ENCODE measurements around the gene EFCAB10. TPM values are rescaled to one million over a fixed set of nuclear protein-coding genes. Genes with fewer than 3 reads are reported as not detected.
A peak's percentile ranks its signal among the peaks of the same experiment; 100 is the strongest.

Gene EFCAB10
- total and polyA plus RNA-seq, 2 of the 13 experiments (the other 11 are each of a cell fraction or from before 2014, with no cell fraction given): 0.40 TPM; not detected in 1

DNA sequence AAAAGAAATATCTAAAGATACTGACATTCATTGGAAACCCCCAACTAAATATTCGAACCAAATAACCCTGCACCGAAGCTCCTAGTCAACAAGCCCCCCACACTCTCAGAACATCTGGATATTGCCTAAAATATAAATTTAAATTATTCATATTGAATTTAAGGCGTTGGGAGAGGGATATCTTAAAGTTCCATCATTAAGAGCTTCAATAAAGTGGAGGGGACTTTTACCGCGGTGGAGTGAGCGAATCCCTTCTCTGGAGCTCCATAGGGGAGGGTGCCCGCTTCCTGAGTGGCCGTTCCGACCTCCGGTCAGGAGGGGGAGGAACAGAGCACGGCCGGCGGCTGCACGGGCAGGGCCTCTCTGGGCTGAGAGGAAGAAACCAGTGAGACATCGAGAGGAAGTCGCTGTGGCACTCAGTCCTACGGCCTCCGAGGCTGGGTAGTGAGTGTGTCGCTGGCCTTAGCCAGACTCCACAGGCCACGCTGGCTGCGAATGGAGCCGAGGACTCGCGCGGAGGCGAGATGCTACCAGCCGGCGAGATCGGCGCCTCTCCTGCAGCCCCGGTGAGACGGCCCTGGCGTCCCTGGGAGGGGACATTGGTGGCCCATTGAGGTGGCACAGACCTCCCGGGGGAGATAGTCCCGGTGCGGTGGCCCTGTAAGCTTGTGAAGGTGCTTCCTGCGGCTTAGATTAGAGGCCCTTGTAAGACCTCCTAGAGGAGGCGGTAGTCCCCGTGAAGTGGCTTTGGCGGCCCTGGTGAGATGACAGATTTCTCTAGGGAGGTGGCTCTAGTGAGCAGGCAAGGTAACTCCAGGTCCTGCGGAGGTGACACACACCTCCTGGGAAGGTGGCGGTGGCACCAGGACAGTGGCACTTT, 49.3 kb downstream of the EFCAB10 start, which contains the start of gene RINT1 (continued):
- TF ChIP-seq, protein P1, sequence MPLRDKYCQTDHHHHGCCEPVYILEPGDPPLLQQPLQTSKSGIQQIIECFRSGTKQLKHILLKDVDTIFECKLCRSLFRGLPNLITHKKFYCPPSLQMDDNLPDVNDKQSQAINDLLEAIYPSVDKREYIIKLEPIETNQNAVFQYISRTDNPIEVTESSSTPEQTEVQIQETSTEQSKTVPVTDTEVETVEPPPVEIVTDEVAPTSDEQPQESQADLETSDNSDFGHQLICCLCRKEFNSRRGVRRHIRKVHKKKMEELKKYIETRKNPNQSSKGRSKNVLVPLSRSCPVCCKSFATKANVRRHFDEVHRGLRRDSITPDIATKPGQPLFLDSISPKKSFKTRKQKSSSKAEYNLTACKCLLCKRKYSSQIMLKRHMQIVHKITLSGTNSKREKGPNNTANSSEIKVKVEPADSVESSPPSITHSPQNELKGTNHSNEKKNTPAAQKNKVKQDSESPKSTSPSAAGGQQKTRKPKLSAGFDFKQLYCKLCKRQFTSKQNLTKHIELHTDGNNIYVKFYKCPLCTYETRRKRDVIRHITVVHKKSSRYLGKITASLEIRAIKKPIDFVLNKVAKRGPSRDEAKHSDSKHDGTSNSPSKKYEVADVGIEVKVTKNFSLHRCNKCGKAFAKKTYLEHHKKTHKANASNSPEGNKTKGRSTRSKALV (CRISPR knock-in tag; IDR thresholded peaks at IDR 0.05): 0 out of 2 replicates have a peak, but pooled peaks have one; percentile 37
- TF ChIP-seq SNAI1 (CRISPR knock-in tag; IDR thresholded peaks at IDR 0.05; ENCODE audit: borderline replicate concordance): 0 out of 2 replicates have a peak, but pooled peaks have one; percentile 64
- peak in 1 of 2 experiments; percentile 90; a peak in 2 of 4 replicates for TF ChIP-seq KLF16 (CRISPR knock-in tag; IDR thresholded peaks at IDR 0.05)
- TF ChIP-seq, protein P2, sequence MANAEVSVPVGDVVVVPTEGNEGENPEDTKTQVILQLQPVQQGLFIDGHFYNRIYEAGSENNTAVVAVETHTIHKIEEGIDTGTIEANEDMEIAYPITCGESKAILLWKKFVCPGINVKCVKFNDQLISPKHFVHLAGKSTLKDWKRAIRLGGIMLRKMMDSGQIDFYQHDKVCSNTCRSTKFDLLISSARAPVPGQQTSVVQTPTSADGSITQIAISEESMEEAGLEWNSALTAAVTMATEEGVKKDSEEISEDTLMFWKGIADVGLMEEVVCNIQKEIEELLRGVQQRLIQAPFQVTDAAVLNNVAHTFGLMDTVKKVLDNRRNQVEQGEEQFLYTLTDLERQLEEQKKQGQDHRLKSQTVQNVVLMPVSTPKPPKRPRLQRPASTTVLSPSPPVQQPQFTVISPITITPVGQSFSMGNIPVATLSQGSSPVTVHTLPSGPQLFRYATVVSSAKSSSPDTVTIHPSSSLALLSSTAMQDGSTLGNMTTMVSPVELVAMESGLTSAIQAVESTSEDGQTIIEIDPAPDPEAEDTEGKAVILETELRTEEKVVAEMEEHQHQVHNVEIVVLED (CRISPR knock-in tag; IDR thresholded peaks at IDR 0.05; ENCODE audit: borderline replicate concordance): peak; percentile 61
- no peak for TF ChIP-seq SUZ12 (IDR thresholded peaks at IDR 0.05; ENCODE audit: low read depth, low read length)
- no peak for TF ChIP-seq IKZF1 (IDR thresholded peaks at IDR 0.05)
- 0 out of 2 replicates have a peak, but pooled peaks have one; percentile 58 for TF ChIP-seq ZNF782 (CRISPR knock-in tag; IDR thresholded peaks at IDR 0.05; ENCODE audit: borderline replicate concordance)
- TF ChIP-seq HNRNPH1 (optimal IDR thresholded peaks at IDR 0.05; ENCODE audit: low read depth, low read length): no peak
- TF ChIP-seq CBX2 (IDR thresholded peaks at IDR 0.05; ENCODE audit: low read depth, low read length): no peak
- TF ChIP-seq CBX2 (CRISPR knock-in tag; IDR thresholded peaks at IDR 0.05; ENCODE audit: low read depth): no peak
- TF ChIP-seq ARHGAP35 (CRISPR knock-in tag; IDR thresholded peaks at IDR 0.05; ENCODE audit: borderline replicate concordance): peak; percentile 69; the same call in 1 of the 2 replicates
- TF ChIP-seq TAF15 (IDR thresholded peaks at IDR 0.05; ENCODE audit: low read depth, low read length, poor library complexity, severe bottlenecking): no peak
- TF ChIP-seq XBP1 (CRISPR knock-in tag; IDR thresholded peaks at IDR 0.05): no peak
- TF ChIP-seq, protein P3, sequence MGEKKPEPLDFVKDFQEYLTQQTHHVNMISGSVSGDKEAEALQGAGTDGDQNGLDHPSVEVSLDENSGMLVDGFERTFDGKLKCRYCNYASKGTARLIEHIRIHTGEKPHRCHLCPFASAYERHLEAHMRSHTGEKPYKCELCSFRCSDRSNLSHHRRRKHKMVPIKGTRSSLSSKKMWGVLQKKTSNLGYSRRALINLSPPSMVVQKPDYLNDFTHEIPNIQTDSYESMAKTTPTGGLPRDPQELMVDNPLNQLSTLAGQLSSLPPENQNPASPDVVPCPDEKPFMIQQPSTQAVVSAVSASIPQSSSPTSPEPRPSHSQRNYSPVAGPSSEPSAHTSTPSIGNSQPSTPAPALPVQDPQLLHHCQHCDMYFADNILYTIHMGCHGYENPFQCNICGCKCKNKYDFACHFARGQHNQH (CRISPR knock-in tag; IDR thresholded peaks at IDR 0.05): peak; percentile 88
- TF ChIP-seq MAFK (conservative IDR thresholded peaks at IDR 0.05 in 1 of 2, IDR thresholded peaks at IDR 0.05 in 1 of 2; ENCODE audit: low read length in 2 of 2): no peak
- TF ChIP-seq, protein P4, sequence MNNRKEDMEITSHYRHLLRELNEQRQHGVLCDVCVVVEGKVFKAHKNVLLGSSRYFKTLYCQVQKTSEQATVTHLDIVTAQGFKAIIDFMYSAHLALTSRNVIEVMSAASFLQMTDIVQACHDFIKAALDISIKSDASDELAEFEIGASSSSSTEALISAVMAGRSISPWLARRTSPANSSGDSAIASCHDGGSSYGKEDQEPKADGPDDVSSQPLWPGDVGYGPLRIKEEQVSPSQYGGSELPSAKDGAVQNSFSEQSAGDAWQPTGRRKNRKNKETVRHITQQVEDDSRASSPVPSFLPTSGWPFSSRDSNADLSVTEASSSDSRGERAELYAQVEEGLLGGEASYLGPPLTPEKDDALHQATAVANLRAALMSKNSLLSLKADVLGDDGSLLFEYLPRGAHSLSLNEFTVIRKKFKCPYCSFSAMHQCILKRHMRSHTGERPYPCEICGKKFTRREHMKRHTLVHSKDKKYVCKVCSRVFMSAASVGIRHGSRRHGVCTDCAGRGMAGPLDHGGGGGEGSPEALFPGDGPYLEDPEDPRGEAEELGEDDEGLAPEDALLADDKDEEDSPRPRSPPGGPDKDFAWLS (CRISPR knock-in tag; IDR thresholded peaks at IDR 0.05; ENCODE audit: borderline replicate concordance): no peak
- TF ChIP-seq HDAC1 (CRISPR knock-in tag; IDR thresholded peaks at IDR 0.05): peak; percentile 88
- TF ChIP-seq CBX5 (CRISPR knock-in tag; IDR thresholded peaks at IDR 0.05; ENCODE audit: borderline replicate concordance): peak; percentile 87
- TF ChIP-seq PHF21A (CRISPR knock-in tag; IDR thresholded peaks at IDR 0.05): peak; percentile 66; the same call in 1 of the 2 replicates
- peak; percentile 96; the same call in 1 of the 2 replicates for TF ChIP-seq ZNF430 (CRISPR knock-in tag; IDR thresholded peaks at IDR 0.05)
- no peak for TF ChIP-seq FOXM1 (CRISPR knock-in tag; IDR thresholded peaks at IDR 0.05)
- peak; percentile 99 for TF ChIP-seq XRCC5 (optimal IDR thresholded peaks at IDR 0.05; ENCODE audit: low read length)
- TF ChIP-seq SMYD3 (CRISPR knock-in tag; IDR thresholded peaks at IDR 0.05): no peak
